ENCODE results near the gene CREG1. TPM values are rescaled to one million over a fixed set of nuclear protein-coding genes. Genes with fewer than 3 reads are reported as not detected.

CREG1 gene
- total and polyA plus RNA-seq, 7 donors: 19.2 to 118 (median 35.5) TPM

GRCh38 chr1:167594822-167595221 lies 41.3 kb upstream of the CREG1 start:
- WGBS, 3 donors: 37 to 46% (median 43%) methylated on average over 6 of the region's 6 CpGs
- no peaks in the 10 kb centered on the region for H3K36me3 ChIP-seq (ENCODE audit: insufficient read depth in 1 of 2, low read depth in 1 of 2)
- H3K9me3 ChIP-seq: no peaks in the 10 kb centered on the region
- peaks cover 1% of the 10 kb centered on the region for H3K4me1 ChIP-seq
- DNase-seq (no peak), ATAC-seq (no peak)
- no peaks in the 10 kb centered on the region for H3K27me3 ChIP-seq (ENCODE audit: insufficient read depth in 3 of 3, low read length in 2 of 3)
- no peak overlapping the region for H3K27ac ChIP-seq
- H3K4me3 ChIP-seq: no peak overlapping the region
- TF ChIP-seq, protein P1, sequence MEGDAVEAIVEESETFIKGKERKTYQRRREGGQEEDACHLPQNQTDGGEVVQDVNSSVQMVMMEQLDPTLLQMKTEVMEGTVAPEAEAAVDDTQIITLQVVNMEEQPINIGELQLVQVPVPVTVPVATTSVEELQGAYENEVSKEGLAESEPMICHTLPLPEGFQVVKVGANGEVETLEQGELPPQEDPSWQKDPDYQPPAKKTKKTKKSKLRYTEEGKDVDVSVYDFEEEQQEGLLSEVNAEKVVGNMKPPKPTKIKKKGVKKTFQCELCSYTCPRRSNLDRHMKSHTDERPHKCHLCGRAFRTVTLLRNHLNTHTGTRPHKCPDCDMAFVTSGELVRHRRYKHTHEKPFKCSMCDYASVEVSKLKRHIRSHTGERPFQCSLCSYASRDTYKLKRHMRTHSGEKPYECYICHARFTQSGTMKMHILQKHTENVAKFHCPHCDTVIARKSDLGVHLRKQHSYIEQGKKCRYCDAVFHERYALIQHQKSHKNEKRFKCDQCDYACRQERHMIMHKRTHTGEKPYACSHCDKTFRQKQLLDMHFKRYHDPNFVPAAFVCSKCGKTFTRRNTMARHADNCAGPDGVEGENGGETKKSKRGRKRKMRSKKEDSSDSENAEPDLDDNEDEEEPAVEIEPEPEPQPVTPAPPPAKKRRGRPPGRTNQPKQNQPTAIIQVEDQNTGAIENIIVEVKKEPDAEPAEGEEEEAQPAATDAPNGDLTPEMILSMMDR (IDR thresholded peaks at IDR 0.05): no peak
- intact Hi-C loops (cut with DNase I): loop anchor here in 1 of 2 donors (10.0 kb wide), 1 partner anchor 210 kb away; no protein-coding TSS in a partner anchor

GRCh38 chr1:167593860-167594259 lies 40.3 kb upstream of the CREG1 start:
- intact Hi-C loops (cut with DNase I): loop anchor here in 1 of 2 donors (10.0 kb wide), 1 partner anchor 211 kb away; no protein-coding TSS in a partner anchor

DNA sequence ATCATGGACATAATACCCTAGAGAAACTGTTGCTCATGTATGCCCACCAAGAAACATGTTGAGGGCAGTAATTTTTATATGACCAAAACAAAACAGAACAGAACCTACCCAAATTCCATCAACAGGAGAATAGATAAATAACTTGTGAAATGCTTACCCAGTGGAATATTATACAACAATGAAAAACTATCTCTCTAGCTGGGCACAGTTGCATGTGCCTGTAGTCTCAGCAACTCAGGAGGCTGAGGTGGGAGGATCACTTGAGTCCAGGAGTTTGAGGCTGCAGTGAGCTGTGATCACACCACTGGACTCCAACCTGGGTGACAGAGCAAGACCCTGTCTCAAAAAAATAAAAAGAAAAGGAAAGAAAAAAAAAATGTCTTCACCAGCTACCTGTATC lies 38.9 kb upstream of the CREG1 start:
- ATAC-seq (no peak), DNase-seq (no peak)
- H3K9me3 ChIP-seq: no peaks in the 10 kb centered on the region
- no peaks in the 10 kb centered on the region for H3K36me3 ChIP-seq (ENCODE audit: insufficient read depth in 1 of 2, low read depth in 1 of 2)
- H3K4me3 ChIP-seq: no peak overlapping the region
- TF ChIP-seq, protein P1 (IDR thresholded peaks at IDR 0.05): no peak
- H3K4me1 ChIP-seq: no peaks in the 10 kb centered on the region
- no peak overlapping the region for H3K27ac ChIP-seq
- intact Hi-C loops (cut with DNase I): loop anchor here in 1 of 2 donors (10.0 kb wide), 1 partner anchor 212 kb away; no protein-coding TSS in a partner anchor
- no peaks in the 10 kb centered on the region for H3K27me3 ChIP-seq (ENCODE audit: insufficient read depth in 3 of 3, low read length in 2 of 3)

More at GRCh38 chr1:167593860-167594259, 40.3 kb upstream of the CREG1 start:
- no peak overlapping the region for H3K27ac ChIP-seq
- WGBS, 3 donors: 69 to 85% (median 73%) methylated on average over 5 of the region's 5 CpGs
- H3K36me3 ChIP-seq (ENCODE audit: insufficient read depth in 1 of 2, low read depth in 1 of 2): no peaks in the 10 kb centered on the region
- ATAC-seq (no peak), DNase-seq (no peak)
- H3K4me3 ChIP-seq: no peak overlapping the region
- TF ChIP-seq, protein P1 (IDR thresholded peaks at IDR 0.05): no peak
- no peaks in the 10 kb centered on the region for H3K9me3 ChIP-seq
- no peaks in the 10 kb centered on the region for H3K4me1 ChIP-seq
- H3K27me3 ChIP-seq (ENCODE audit: insufficient read depth in 3 of 3, low read length in 2 of 3): no peaks in the 10 kb centered on the region

DNA sequence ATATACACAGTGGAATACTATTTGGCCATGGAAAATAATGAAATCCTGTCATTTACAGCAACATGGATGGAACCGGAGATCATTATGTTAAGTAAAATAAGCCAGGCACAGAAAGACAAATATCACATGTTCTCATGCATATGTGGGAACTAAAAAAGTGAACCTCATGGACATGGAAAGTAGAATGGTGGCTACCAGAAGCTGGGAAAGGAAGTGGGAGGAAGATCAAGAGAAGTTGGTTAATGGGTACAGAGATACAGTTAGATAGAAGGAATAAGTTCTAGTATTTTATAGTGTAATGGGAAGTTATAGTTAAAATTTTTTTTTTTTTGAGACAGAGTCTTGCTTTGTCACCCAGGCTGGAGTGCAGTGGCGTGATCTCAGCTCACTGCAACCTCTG lies 34.8 kb upstream of the CREG1 start:
- no peaks in the 10 kb centered on the region for H3K4me1 ChIP-seq
- H3K27ac ChIP-seq: no peak overlapping the region
- H3K9me3 ChIP-seq: no peaks in the 10 kb centered on the region
- no peaks in the 10 kb centered on the region for H3K36me3 ChIP-seq (ENCODE audit: insufficient read depth in 1 of 2, low read depth in 1 of 2)
- no peak overlapping the region for H3K4me3 ChIP-seq
- ATAC-seq (no peak), DNase-seq (no peak)
- 84 to 97% (median 91%) methylated on average over 2 of the region's 2 CpGs for WGBS, 3 donors
- TF ChIP-seq, protein P1 (IDR thresholded peaks at IDR 0.05): no peak
- no peaks in the 10 kb centered on the region for H3K27me3 ChIP-seq (ENCODE audit: insufficient read depth in 3 of 3, low read length in 2 of 3)
- intact Hi-C loops (cut with DNase I): no loop called here

- H3K27me3 ChIP-seq (ENCODE audit: insufficient read depth in 3 of 3, low read length in 2 of 3): no peaks in the 10 kb centered on the region
- 86 to 97% (median 87%) methylated on average over 1 of the region's 1 CpG for WGBS, 3 donors
- H3K4me3 ChIP-seq: no peak overlapping the region
- no peak overlapping the region for H3K27ac ChIP-seq
- ATAC-seq (no peak), DNase-seq (no peak)
- TF ChIP-seq, protein P1 (IDR thresholded peaks at IDR 0.05): no peak
- intact Hi-C loops (cut with DNase I): no loop called here
- no peaks in the 10 kb centered on the region for H3K36me3 ChIP-seq (ENCODE audit: insufficient read depth in 1 of 2, low read depth in 1 of 2)
- no peaks in the 10 kb centered on the region for H3K9me3 ChIP-seq
- no peaks in the 10 kb centered on the region for H3K4me1 ChIP-seq
Observed at GRCh38 chr1:167587872-167588271, 34.3 kb upstream of the CREG1 start.
